Activated T-helper 17 cell treated with anti-CD3 and anti-CD28 coated beads, Interleukin-2, amount 50 U/mL, for 72 hours (primary cell): ENCODE data around the gene AUH. TPM values are rescaled to one million over a fixed set of nuclear protein-coding genes. Genes with fewer than 3 reads are reported as not detected.
A peak's percentile ranks its signal among the peaks of the same experiment; 100 is the strongest.

Experiments
- ATAC-seq: fragments of 150-1000 bp; cut with Tn5 transposase; replicated peaks from 2 replicates; pipeline ENCODE4 v1.10.0; 2021; ENCODE audit warnings: mild to moderate bottlenecking, moderate library complexity
- H3K27ac Mint-ChIP-seq: one replicate; pipeline ENCODE4 v1.8.0; 2022; ENCODE audit warnings: mixed read lengths
- H3K27me3 Mint-ChIP-seq: one replicate; pipeline ENCODE4 v1.8.0; 2022; ENCODE audit warnings: mixed read lengths
- H3K36me3 Mint-ChIP-seq: one replicate; pipeline ENCODE4 v1.8.0; 2022; ENCODE audit warnings: low read depth, mild to moderate bottlenecking, mixed read lengths
- H3K4me1 Mint-ChIP-seq: one replicate; pipeline ENCODE4 v1.8.0; 2022; ENCODE audit warnings: mixed read lengths
- H3K4me3 Mint-ChIP-seq: one replicate; pipeline ENCODE4 v1.8.0; 2022; ENCODE audit warnings: mild to moderate bottlenecking, mixed read lengths
- H3K9me3 Mint-ChIP-seq: one replicate; pipeline ENCODE4 v1.8.0; 2022; ENCODE audit warnings: mixed read lengths
- total RNA-seq, 2 donors: library from RNA; stranded (reverse); gene quantifications; one replicate each; pipeline ENCODE4 v1.2.3, GENCODE V29; 2022

The AUH gene
- total RNA-seq, 2 donors from 2014 or later, result 38.2 to 45.7 TPM

- no peaks in the 10 kb centered on the region for H3K36me3 Mint-ChIP-seq
- peaks cover 16% of the 10 kb centered on the region for H3K4me1 Mint-ChIP-seq
- no peaks in the 10 kb centered on the region for H3K9me3 Mint-ChIP-seq
- H3K4me3 Mint-ChIP-seq, result peak overlapping the region; percentile 69
- H3K27me3 Mint-ChIP-seq, result no peaks in the 10 kb centered on the region
- ATAC-seq, result peak; percentile 79
- H3K27ac Mint-ChIP-seq, result peak overlapping the region; percentile 94
Measured at GRCh38 chr9:91177661-91178280, 183.9 kb downstream of the AUH start.

- Mint-ChIP-seq H3K4me3 (peak overlapping the region; percentile 69), H3K36me3 (no peaks in the 10 kb centered on the region), H3K4me1 (peaks cover 16% of the 10 kb centered on the region), H3K27me3 (no peaks in the 10 kb centered on the region), H3K27ac (peak overlapping the region; percentile 94), H3K9me3 (no peaks in the 10 kb centered on the region)
- ATAC-seq, result no peak
Measured at GRCh38 chr9:91177081-91177480, 184.6 kb downstream of the AUH start.

GRCh38 chr9:91176426-91176825 lies 185.3 kb downstream of the AUH start:
- no peaks in the 10 kb centered on the region for H3K9me3 Mint-ChIP-seq
- no peak for ATAC-seq
- H3K27me3 Mint-ChIP-seq, result no peaks in the 10 kb centered on the region
- peak overlapping the region; percentile 69 for H3K4me3 Mint-ChIP-seq
- no peaks in the 10 kb centered on the region for H3K36me3 Mint-ChIP-seq
- peak overlapping the region; percentile 85 for H3K27ac Mint-ChIP-seq
- peaks cover 16% of the 10 kb centered on the region for H3K4me1 Mint-ChIP-seq

- Mint-ChIP-seq H3K4me1 (peaks cover 16% of the 10 kb centered on the region), H3K36me3 (no peaks in the 10 kb centered on the region), H3K27ac (peak overlapping the region; percentile 85), H3K27me3 (no peaks in the 10 kb centered on the region), H3K4me3 (peak overlapping the region; percentile 65), H3K9me3 (no peaks in the 10 kb centered on the region)
- ATAC-seq, result no peak
Measured at GRCh38 chr9:91174772-91175171, 186.9 kb downstream of the AUH start.

GRCh38 chr9:91172329-91172728 lies 189.4 kb downstream of the AUH start:
- no peaks in the 10 kb centered on the region for H3K36me3 Mint-ChIP-seq
- no peaks in the 10 kb centered on the region for H3K9me3 Mint-ChIP-seq
- H3K27ac Mint-ChIP-seq, result no peak overlapping the region
- no peak for ATAC-seq
- H3K4me1 Mint-ChIP-seq, result peaks cover 16% of the 10 kb centered on the region
- H3K4me3 Mint-ChIP-seq, result no peak overlapping the region
- H3K27me3 Mint-ChIP-seq, result no peaks in the 10 kb centered on the region

GRCh38 chr9:91170951-91171350 lies 190.8 kb downstream of the AUH start:
- no peak overlapping the region for H3K27ac Mint-ChIP-seq
- H3K9me3 Mint-ChIP-seq, result no peaks in the 10 kb centered on the region
- no peaks in the 10 kb centered on the region for H3K36me3 Mint-ChIP-seq
- no peak overlapping the region for H3K4me3 Mint-ChIP-seq
- no peaks in the 10 kb centered on the region for H3K27me3 Mint-ChIP-seq
- peaks cover 16% of the 10 kb centered on the region for H3K4me1 Mint-ChIP-seq
- ATAC-seq, result no peak

GRCh38 chr9:91166796-91167366 lies 194.8 kb downstream of the AUH start:
- peaks cover 12% of the 10 kb centered on the region for H3K36me3 Mint-ChIP-seq
- no peaks in the 10 kb centered on the region for H3K27me3 Mint-ChIP-seq
- no peak for ATAC-seq
- no peak overlapping the region for H3K27ac Mint-ChIP-seq
- no peak overlapping the region for H3K4me3 Mint-ChIP-seq
- H3K4me1 Mint-ChIP-seq, result peaks cover 32% of the 10 kb centered on the region
- no peaks in the 10 kb centered on the region for H3K9me3 Mint-ChIP-seq

GRCh38 chr9:91164724-91165520 lies 196.8 kb downstream of the AUH start:
- Mint-ChIP-seq H3K9me3 (no peaks in the 10 kb centered on the region), H3K27ac (peak overlapping the region; percentile 98), H3K27me3 (no peaks in the 10 kb centered on the region), H3K36me3 (peaks cover 12% of the 10 kb centered on the region), H3K4me1 (peaks cover 32% of the 10 kb centered on the region), H3K4me3 (peak overlapping the region; percentile 86)
- ATAC-seq, result peak; percentile 74

Other genes with a start within 250 kb of the AUH start
- gene NFIL3, start 61.9 kb upstream of the AUH start, total RNA-seq, result 10 to 100 TPM; 26.6 to 67.7 TPM